Measurements from ENCODE around the gene KCNMB4.
"Not testable (repeated sequence)": the region's sequence is repeated elsewhere in the genome, so short reads cannot be mapped to it uniquely, and the experiment has no call there.

KCNMB4 gene

DNA sequence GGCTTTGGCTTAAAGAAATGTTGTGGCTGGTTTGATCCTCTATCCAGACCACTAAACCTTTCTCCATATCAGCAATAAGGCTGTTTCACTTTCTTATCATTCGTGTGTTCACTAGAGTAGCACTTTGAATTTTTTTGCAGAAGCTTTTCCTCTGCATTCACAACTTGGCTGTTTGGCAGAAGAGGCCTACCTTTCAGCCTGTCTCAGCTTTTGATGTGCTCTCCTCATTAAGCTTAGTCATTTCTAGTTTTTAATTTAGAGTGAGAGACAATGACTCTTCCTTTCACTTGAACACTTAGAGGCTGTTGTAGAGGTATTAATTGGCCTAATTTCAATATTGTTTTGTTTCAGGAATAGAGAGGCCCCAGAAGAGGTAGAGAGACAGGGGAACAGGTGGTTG, 13.8 kb downstream of the KCNMB4 start:
- no peak overlapping the region for H3K4me3 ChIP-seq (ENCODE audit: low read depth, low read length)
- no peak for TF ChIP-seq CTCF (IDR thresholded peaks at IDR 0.05; ENCODE audit: low read depth, low read length)

GRCh38 chr12:70383484-70383883, 17.4 kb downstream of the KCNMB4 start:
- H3K9me3 ChIP-seq (ENCODE audit: severe bottlenecking): no peaks in the 10 kb centered on the region
- no peaks in the 10 kb centered on the region for H3K27me3 ChIP-seq (ENCODE audit: insufficient read depth, low read depth, severe bottlenecking)
- TF ChIP-seq CTCF (IDR thresholded peaks at IDR 0.05; ENCODE audit: low read depth, low read length): no peak
- H3K27ac ChIP-seq: no peak overlapping the region
- H3K4me3 ChIP-seq (ENCODE audit: low read depth, low read length): no peak overlapping the region
- no peaks in the 10 kb centered on the region for H3K36me3 ChIP-seq
- DNase-seq: no peak

More for the DNA sequence above, 13.8 kb downstream of the KCNMB4 start:
- Histone ChIP-seq H3K27me3 (ENCODE audit: insufficient read depth, low read depth, severe bottlenecking) (no peaks in the 10 kb centered on the region), H3K27ac (no peak overlapping the region), H3K9me3 (ENCODE audit: severe bottlenecking) (no peaks in the 10 kb centered on the region), H3K36me3 (no peaks in the 10 kb centered on the region)
- DNase-seq: no peak

DNA sequence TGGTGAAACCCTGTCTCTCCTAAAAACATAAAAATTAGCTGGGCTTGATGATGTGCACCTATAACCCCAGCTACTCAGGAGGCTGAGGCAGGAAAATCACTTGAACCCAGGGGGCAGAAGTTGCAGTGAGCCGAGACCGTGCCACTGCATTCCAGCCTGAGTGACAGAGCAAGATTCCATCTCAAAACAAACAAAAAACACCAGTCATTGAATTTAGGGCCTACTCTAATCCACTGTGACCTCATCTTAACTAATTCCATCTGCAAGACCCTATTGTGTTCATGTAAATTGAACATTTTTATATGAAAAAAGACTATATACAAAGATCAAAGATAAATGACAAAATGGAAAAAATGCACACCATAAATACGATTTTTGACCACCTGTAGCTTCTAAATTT, 17.8 kb downstream of the KCNMB4 start:
- no peak overlapping the region for H3K4me3 ChIP-seq (ENCODE audit: low read depth, low read length)
- DNase-seq: no peak
- H3K27ac ChIP-seq: no peak overlapping the region
- H3K36me3 ChIP-seq: no peaks in the 10 kb centered on the region
- no peaks in the 10 kb centered on the region for H3K9me3 ChIP-seq (ENCODE audit: severe bottlenecking)
- no peaks in the 10 kb centered on the region for H3K27me3 ChIP-seq (ENCODE audit: insufficient read depth, low read depth, severe bottlenecking)
- no peak for TF ChIP-seq CTCF (IDR thresholded peaks at IDR 0.05; ENCODE audit: low read depth, low read length)

GRCh38 chr12:70386771-70387170, 20.7 kb downstream of the KCNMB4 start:
- Histone ChIP-seq H3K4me3 (ENCODE audit: low read depth, low read length) (no peak overlapping the region), H3K27ac (no peak overlapping the region), H3K36me3 (no peaks in the 10 kb centered on the region), H3K9me3 (ENCODE audit: severe bottlenecking) (no peaks in the 10 kb centered on the region), H3K27me3 (ENCODE audit: insufficient read depth, low read depth, severe bottlenecking) (no peaks in the 10 kb centered on the region)
- DNase-seq: no peak
- TF ChIP-seq CTCF (IDR thresholded peaks at IDR 0.05; ENCODE audit: low read depth, low read length): no peak

DNA sequence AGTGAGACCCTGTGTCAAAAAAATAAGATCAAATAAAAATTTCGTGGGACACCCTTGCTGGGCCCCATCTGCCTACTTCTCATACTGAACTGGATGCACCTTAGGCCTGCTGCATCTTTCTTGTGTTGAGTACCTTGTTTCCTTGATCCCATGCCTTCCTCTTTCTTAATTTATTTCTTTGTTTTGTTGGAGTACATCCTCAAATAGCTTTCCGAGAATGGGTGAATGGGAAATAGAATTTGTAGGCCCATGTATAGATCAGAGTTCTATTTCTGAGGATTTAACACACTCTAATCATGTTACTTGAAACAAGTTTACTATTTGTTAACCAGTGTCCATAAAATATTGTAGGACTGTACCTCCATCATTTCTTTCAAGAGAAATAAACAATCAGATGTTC, 23.6 kb downstream of the KCNMB4 start:
- Histone ChIP-seq H3K9me3 (ENCODE audit: severe bottlenecking) (no peaks in the 10 kb centered on the region), H3K4me3 (ENCODE audit: low read depth, low read length) (no peak overlapping the region), H3K27me3 (ENCODE audit: insufficient read depth, low read depth, severe bottlenecking) (no peaks in the 10 kb centered on the region), H3K36me3 (no peaks in the 10 kb centered on the region), H3K27ac (no peak overlapping the region)
- DNase-seq: no peak
- TF ChIP-seq CTCF (IDR thresholded peaks at IDR 0.05; ENCODE audit: low read depth, low read length): no peak

DNA sequence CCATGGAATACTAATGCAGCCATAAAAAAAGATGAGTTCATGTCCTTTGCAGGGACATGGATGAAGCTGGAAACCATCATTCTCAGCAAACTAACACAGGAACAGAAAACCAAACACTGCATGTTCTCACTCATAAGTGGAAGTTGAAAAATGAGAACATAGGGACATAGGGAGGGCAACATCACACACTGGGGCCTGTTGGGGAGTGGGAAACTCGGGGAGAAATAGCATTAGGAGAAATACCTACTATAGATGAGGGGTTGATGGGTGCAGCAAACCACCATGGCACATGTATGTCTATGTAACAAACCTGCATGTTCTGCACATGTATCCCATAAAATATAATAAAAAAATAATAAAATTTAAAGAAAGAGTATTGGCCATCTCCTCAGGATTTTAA, 26.5 kb downstream of the KCNMB4 start:
- not testable (repeated sequence) for H3K36me3 ChIP-seq; DNase-seq; H3K27ac ChIP-seq; H3K9me3 ChIP-seq (ENCODE audit: severe bottlenecking); H3K4me3 ChIP-seq (ENCODE audit: low read depth, low read length); H3K27me3 ChIP-seq (ENCODE audit: insufficient read depth, low read depth, severe bottlenecking)

Measured in WERI-Rb-1 (cell line).